HepG2 (cell line): ENCODE measurements around the gene HHLA2. TPM values are rescaled to one million over a fixed set of nuclear protein-coding genes. Genes with fewer than 3 reads are reported as not detected.

Experiments
- ATAC-seq: fragments of 200-7000 bp; cut with Tn5 transposase; 3 replicates; pipeline ENCODE4 v1.9.1; 2020; ENCODE audit warnings: mild to moderate bottlenecking, moderate library complexity
- BruUV-seq: library from RNA; stranded (reverse); fragments of 400-500 nt; replicated peaks from 2 replicates; lab custom pipeline; 2021; lab: Mats Ljungman, UMichigan
- CTCF ChIA-PET: fragments of 300-600 bp; formaldehyde crosslinking; extraction: SDS; loops from one replicate; lab custom pipeline; 2021; ENCODE audit warnings: low total read pairs, inconsistent platforms, low intra/inter-chr PET ratio; lab: Yijun Ruan, JAX
- POLR2A ChIA-PET: fragments of 350-600 bp; sonication (Branson Sonifier 250); formaldehyde crosslinking; loops from one replicate; lab custom pipeline; 2020; ENCODE audit warnings: antibody characterized with exemption, inconsistent platforms; lab: Yijun Ruan, JAX
- DNase-seq: peaks from one replicate; pipeline ENCODE4 v3.0.0-alpha.2; 2015; ENCODE audit warnings: low spot score
- FAIRE-seq: peaks from 3 replicates; lab custom pipeline; 2011; peaks lifted over from hg19 to GRCh38; lab: Jason Lieb, UNC
- H2AFZ ChIP-seq: one replicate; pipeline ENCODE4 v1.6.1; 2011; ENCODE audit warnings: low read length, inconsistent platforms
- H3K27ac ChIP-seq: fragments of 300-600 bp; 3 replicates; pipeline ENCODE4 v1.8.0; 2011; ENCODE audit warnings: mixed run types, mild to moderate bottlenecking, mixed read lengths, low read length, inconsistent platforms; ENCODE audit not compliant: insufficient read depth; ENCODE audit errors: extremely low read length
- H3K27me3 ChIP-seq, 2 experiments: fragments of 200-600 bp in 1 of 2; 2 replicates in 1 of 2; 3 replicates in 1 of 2; pipeline versions ENCODE4 v1.6.0 to v1.8.0; 2011; ENCODE audit warnings: low read length in 2 of 2, mild to moderate bottlenecking in 2 of 2, moderate library complexity in 2 of 2, inconsistent platforms in 1 of 2; ENCODE audit not compliant: insufficient read depth in 2 of 2, control insufficient read depth in 1 of 2
- H3K36me3 ChIP-seq, 2 experiments: fragments of 200-600 bp in 1 of 2; replicated peaks in 1 of 2; 2 replicates in 1 of 2; 3 replicates in 1 of 2; pipeline versions ENCODE4 v1.5.1 to v1.8.0; 2011; ENCODE audit warnings: low read length in 2 of 2, inconsistent platforms in 1 of 2; ENCODE audit not compliant: insufficient read depth in 2 of 2, control insufficient read depth in 1 of 2
- H3K4me1 ChIP-seq: 2 replicates; pipeline ENCODE4 v1.5.1; 2012; ENCODE audit warnings: low read length, inconsistent platforms; ENCODE audit not compliant: insufficient read depth
- H3K4me2 ChIP-seq: 2 replicates; pipeline ENCODE4 v1.6.0; 2011; ENCODE audit warnings: low read depth, low read length, inconsistent platforms
- H3K4me3 ChIP-seq, 3 experiments: fragments of 200-600 bp in 1 of 3; sonication (generic), shearing (Covaris generic) in 1 of 3; replicated peaks in 1 of 3; 2 replicates each; pipeline ENCODE4 v1.5.1; 2011 to 2016; ENCODE audit warnings: low read length in 3 of 3, inconsistent platforms in 2 of 3, low read depth in 2 of 3, mild to moderate bottlenecking in 2 of 3, control low read depth in 1 of 3, mixed read lengths in 1 of 3; ENCODE audit not compliant: insufficient read depth in 1 of 3
- H3K79me2 ChIP-seq: one replicate; pipeline ENCODE4 v1.6.1; 2011; ENCODE audit warnings: low read length, inconsistent platforms; ENCODE audit not compliant: insufficient read depth
- H3K9ac ChIP-seq: 2 replicates; pipeline ENCODE4 v1.6.0; 2011; ENCODE audit warnings: mild to moderate bottlenecking, low read depth, low read length, inconsistent platforms; ENCODE audit not compliant: insufficient read depth
- H3K9me3 ChIP-seq: 2 replicates; pipeline ENCODE4 v1.5.1; 2012; ENCODE audit warnings: mild to moderate bottlenecking, low read length
- H4K20me1 ChIP-seq: 2 replicates; pipeline ENCODE4 v1.6.0; 2011; ENCODE audit warnings: inconsistent platforms, mild to moderate bottlenecking, low read length, moderate library complexity; ENCODE audit not compliant: insufficient read depth
- SUZ12 ChIP-seq: fragments of 150-350 bp; IDR thresholded peaks from 2 replicates; pipeline ENCODE4 v1.6.1; 2014; ENCODE audit warnings: low read depth, low read length
- ZNF160 ChIP-seq: sonication (generic); formaldehyde crosslinking; IDR thresholded peaks from 2 replicates; pipeline ENCODE4 v1.8.0; 2022; ENCODE audit warnings: mild to moderate bottlenecking, inconsistent platforms, missing genetic modification reagents
- ZNF20 ChIP-seq: sonication (generic); formaldehyde crosslinking; IDR thresholded peaks from 2 replicates; pipeline ENCODE4 v1.4.0; 2020; ENCODE audit warnings: mild to moderate bottlenecking, moderate library complexity, missing genetic modification reagents
- ZNF407 ChIP-seq: sonication (generic); formaldehyde crosslinking; IDR thresholded peaks from one replicate; pipeline ENCODE4 v1.5.1; 2020; ENCODE audit warnings: mild to moderate bottlenecking, missing genetic modification reagents; ENCODE audit errors: not compliant biosample characterization
- ZNF512B ChIP-seq: sonication (generic); formaldehyde crosslinking; IDR thresholded peaks from 2 replicates; pipeline ENCODE4 v1.5.1; 2020; ENCODE audit warnings: missing genetic modification reagents, mild to moderate bottlenecking, borderline replicate concordance
- ZNF687 ChIP-seq: sonication (generic); formaldehyde crosslinking; IDR thresholded peaks from 2 replicates; pipeline ENCODE4 v1.5.1; 2020; ENCODE audit warnings: mild to moderate bottlenecking, missing genetic modification reagents, moderate library complexity
- ZNF737 ChIP-seq: sonication (generic); formaldehyde crosslinking; IDR thresholded peaks from 2 replicates; pipeline ENCODE4 v1.5.0; 2020; ENCODE audit warnings: missing genetic modification reagents, mild to moderate bottlenecking, borderline replicate concordance
- WGBS: methylation state at CpG from one replicate; pipeline ENCODE4 v1.1.6; 2017; ENCODE audit warnings: low lambda C conversion rate; 5-methylcytosine and 5-hydroxymethylcytosine counted together
- in situ Hi-C: cut with HindIII; loops from 2 replicates; pipeline ENCODE4 v1.10.0; 2017; ENCODE audit warnings: low pct_unique_long_range_greater_than_20kb; ENCODE audit not compliant: extremely low pct_ligation_motif_present
- intact Hi-C: fragments of 100-400 bp; cut with micrococcal nuclease; formaldehyde crosslinking; loops from one replicate; pipeline ENCODE4 v1.10.0; 2022; ENCODE audit not compliant: unreplicated experiment
- polyA plus RNA-seq, 8 experiments: library from polyadenylated mRNA; depleted of rRNA in 3 of 8; stranded (reverse) in 7 of 8; unstranded in 1 of 8; fragments of >200 nt; fragmentation: Illumina TruSeq in 4 of 8; extraction: Trizol in 4 of 8; gene quantifications; 2 replicates each; pipeline versions ENCODE4 v1.2.1 to v1.2.3, GENCODE V29; 2011 to 2016; ENCODE audit warnings: low read depth in 4 of 8, missing spikeins in 1 of 8, mixed read lengths in 1 of 8; ENCODE audit not compliant: insufficient read depth in 1 of 8
- total RNA-seq, 5 experiments: library from RNA; depleted of rRNA; stranded (reverse); fragments of >200 nt; fragmentation: Illumina TruSeq; extraction: Trizol; gene quantifications; 2 replicates each; pipeline ENCODE4 v1.2.3, GENCODE V29; 2016; ENCODE audit warnings: low read depth in 1 of 5

The HHLA2 gene
- total and polyA plus RNA-seq, 2 of the 13 experiments (the other 11 are each of a cell fraction or from before 2014, with no cell fraction given): not detected

- H3K79me2 ChIP-seq: no peaks in the 10 kb centered on the region
- in situ Hi-C loops: no loop called here
- FAIRE-seq (no peak), DNase-seq (no peak), ATAC-seq (no peak)
- no peaks in the 10 kb centered on the region for H4K20me1 ChIP-seq
- H3K4me3 ChIP-seq: no peak overlapping the region
- H3K9ac ChIP-seq: no peak overlapping the region
- intact Hi-C loops: no loop called here
- no peak overlapping the region for H3K27ac ChIP-seq
- no peaks in the 10 kb centered on the region for H3K27me3 ChIP-seq
- no peaks in the 10 kb centered on the region for H3K36me3 ChIP-seq
- H3K4me1 ChIP-seq: no peaks in the 10 kb centered on the region
- no peaks in the 10 kb centered on the region for H3K9me3 ChIP-seq
- WGBS: 29% methylated on average over 9 of the region's 9 CpGs
- H2AFZ ChIP-seq: no peak overlapping the region
- CTCF ChIA-PET: no interaction called here
- POLR2A ChIA-PET: no interaction called here
- no peak overlapping the region for H3K4me2 ChIP-seq
- no TSS peak for BruUV-seq
- TF ChIP-seq ZNF512B (CRISPR knock-in tag) (no peak), ZNF160 (no peak), ZNF20 (no peak), SUZ12 (no peak), ZNF687 (CRISPR knock-in tag) (no peak), ZNF737 (CRISPR knock-in tag) (no peak), ZNF407 (CRISPR knock-in tag) (no peak)
These were observed 3.9 kb downstream of the HHLA2 start for GRCh38 chr3:108300103-108300849.
